ENCODE measurements around the gene PPT2.
A peak's percentile ranks its signal among the peaks of the same experiment; 100 is the strongest.

The PPT2 gene

DNA sequence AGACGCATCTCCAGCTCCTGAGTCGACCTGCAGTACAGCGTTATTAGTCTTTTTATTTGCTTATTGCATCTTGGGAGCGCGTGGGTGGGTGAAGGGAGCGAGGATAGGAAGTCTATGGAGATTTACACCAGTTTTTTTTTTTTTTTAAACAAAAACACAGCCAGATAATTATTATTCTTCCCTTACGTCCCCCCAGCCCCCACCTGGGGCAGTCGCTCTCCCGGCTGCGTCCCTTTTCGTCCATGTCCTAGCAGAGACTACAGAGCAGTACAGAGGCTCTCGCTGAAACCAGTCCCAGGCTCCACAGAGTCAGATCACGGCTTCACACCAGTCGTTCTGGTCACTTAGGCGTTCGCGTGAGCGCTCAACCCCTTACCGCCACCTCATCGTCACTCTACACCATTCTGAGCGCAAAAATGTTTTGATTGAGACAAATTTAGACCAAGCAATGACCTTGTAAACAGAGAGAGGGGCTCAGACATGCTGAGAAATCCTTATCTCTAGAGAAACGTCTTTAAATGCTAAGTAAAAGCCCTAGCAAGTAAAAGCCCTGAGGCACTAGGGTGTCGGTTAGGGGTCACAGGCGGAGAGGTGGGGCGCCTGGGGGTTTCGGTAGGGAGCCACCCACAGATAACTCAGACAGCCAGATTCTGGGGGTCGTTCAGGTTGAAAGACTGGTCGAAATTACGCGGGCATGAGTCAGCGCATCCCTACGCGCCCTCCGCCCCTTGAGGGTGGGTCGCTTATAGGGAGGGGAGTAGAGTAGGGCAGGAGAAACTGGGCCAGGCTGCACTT is 975 bp upstream of the PPT2 start:
- DNase-seq: no peak

DNA sequence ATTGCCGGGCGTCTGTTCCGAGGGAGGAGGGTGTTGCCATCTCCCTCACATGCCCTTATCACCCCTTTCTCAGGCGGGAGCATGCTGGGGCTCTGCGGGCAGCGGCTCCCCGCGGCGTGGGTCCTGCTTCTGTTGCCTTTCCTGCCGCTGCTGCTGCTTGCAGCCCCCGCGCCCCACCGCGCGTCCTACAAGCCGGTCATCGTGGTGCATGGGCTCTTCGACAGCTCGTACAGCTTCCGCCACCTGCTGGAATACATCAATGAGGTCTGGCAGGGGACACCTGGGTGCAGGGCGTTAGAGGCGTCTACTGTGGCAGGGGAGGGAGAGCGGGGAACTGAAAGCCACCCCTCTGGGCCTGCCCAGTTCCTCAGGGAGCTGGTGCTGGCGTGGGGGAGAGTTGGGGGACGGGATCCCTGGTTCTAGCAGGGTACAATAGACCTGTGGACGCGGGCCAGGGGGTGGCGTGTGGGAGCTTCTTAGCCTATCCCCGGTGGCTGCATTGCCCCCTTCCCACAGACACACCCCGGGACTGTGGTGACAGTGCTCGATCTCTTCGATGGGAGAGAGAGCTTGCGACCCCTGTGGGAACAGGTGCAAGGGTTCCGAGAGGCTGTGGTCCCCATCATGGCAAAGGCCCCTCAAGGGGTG is 697 bp downstream of the PPT2 start:
- peak; percentile 25 for DNase-seq

DNA sequence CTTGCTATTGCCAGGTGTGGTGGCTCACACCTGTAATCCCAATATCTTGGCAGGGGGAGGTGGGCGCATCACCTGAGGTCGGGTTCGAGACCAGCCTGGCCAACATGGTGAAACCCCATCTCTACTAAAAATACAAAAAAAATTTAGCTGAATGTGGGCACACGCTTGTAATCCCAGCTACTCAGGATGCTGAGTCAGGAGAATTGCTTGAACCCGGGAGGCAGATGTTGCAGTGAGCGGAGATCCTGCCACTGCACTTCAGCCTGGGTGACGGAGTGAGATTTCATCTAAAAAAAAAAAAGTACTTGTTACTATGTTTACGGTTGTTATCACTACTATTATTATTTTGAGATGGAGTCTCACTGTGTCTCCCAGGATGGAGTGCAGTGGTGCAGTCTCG is 3.0 kb downstream of the PPT2 start:
- no peak for DNase-seq

DNA sequence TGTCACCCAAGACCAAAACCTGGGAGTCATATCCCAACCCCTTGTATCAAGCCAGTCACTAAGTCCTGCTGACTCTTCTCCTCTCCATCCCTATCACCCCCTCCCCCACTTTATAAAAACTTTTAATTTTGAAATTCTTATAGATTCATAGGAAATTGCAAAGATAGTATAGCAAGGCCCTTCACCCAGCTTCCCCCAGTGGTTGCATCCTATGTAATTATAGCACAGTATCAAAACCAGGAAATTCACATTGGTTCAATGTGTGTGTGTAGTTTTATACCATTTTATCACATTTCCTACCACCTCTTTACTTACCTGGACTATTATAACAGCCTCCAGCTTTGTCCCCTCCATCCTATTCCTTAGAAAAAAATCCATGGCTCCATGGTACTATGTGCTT is 4.1 kb downstream of the PPT2 start:
- DNase-seq: no peak

DNA sequence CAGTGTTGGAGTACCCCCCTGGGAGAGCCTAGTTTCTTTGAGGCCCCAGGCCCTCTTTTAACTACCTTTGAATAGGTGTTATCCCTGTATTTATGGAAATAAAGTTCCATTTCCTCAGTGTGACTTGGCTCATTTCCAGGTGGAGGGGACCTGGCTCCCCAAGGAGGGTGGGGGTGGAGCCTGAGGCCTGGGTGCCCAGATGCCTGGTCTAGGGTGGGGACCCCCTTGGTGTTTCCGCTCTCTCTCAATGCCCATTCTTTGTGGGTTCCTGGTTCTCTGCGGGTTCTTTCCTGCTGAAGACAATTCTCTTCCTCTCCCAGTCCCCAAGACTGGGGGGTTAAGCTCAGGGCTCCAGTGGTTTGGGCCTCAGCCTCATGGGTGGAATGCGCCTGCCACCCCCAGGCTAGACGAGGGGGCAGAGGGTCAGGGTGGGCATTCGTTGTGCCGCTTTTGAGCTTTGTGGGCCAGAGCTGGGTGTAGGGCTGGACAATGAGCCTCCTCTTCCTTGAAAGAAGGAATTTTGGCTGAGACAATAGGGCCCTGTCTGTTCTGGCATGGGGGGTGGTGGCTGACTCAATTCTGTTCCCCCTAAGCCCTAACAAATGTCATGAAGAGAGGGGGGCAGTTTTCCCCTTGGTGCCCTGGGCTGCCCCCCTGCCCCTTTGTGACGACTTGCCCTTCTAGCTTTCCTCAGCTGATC is 9.8 kb downstream of the PPT2 start:
- DNase-seq: no peak

DNA sequence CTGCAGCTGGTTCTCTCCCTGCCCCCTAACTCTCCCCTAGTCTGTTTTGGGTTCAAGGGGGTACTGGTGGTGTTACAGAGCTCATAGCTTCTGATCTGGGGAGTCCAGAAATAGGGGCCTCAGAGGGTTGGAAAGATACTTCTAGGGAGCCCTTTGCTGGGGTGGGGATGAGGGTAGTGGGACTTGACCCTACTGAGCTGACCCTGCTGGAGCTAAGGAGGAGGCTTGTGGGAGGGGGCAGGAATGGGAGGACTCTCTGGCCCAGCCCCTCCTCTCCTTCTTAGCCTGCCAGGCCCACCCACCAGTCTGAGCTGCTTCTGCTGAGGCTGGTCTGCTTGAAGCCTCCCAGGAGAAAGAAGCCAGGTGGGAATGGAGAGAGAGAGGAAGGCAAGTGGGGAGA is 10.4 kb downstream of the PPT2 start, which contains the start of gene EGFL8:
Gene EGFL8 (plus strand): TSS at position 301 of the 400 bp plus-strand sequence. CDS start 1,571 bp downstream, outside the sequence.
- DNase-seq: no peak

DNA sequence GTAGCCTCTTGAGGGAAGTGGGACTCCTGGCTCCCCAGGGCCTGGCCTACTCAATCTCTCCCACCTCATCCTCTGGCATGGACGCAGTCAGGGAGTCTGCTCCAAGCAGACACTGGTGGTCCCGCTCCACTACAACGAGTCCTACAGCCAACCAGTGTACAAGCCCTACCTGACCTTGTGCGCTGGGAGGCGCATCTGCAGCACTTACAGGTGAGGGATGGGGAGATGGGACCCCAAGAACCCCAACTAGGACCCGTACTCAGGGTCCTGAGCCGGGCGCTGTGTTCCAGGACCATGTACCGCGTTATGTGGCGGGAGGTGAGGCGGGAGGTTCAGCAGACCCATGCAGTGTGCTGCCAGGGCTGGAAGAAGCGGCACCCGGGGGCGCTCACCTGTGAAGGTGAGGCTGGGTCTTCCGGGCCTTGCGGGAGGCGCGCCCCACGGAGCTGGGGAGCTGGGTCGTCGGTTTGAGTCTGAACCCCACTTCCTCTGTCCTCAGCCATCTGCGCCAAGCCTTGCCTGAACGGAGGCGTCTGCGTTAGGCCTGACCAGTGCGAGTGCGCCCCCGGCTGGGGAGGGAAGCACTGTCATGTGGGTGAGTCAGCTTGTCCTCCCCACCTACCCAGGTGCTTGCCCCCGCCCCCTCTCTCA is 12.6 kb downstream of the PPT2 start:
- DNase-seq: no peak

DNA sequence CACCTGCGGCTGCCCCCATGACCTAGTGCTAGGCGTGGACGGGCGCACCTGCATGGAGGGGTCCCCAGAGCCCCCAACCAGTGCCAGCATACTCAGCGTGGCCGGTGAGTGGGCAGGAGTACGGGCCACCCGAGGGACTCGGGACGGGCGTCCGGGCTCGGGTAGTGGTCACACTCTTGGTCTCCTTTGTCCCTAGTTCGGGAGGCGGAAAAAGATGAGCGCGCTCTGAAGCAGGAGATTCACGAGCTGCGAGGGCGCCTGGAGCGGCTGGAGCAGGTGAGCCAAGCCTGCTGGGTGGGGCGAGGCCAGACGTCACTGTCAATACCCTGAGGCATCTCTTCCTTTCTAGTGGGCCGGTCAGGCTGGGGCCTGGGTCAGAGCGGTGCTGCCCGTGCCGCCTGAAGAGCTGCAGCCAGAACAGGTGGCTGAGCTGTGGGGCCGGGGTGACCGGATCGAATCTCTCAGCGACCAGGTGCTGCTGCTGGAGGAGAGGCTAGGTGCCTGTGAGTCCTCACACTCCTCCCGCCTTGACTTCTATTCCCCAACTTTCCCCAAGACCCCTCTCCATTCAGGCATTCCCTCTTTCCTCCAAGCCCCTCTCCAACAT is 13.3 kb downstream of the PPT2 start:
- no peak for DNase-seq

DNA sequence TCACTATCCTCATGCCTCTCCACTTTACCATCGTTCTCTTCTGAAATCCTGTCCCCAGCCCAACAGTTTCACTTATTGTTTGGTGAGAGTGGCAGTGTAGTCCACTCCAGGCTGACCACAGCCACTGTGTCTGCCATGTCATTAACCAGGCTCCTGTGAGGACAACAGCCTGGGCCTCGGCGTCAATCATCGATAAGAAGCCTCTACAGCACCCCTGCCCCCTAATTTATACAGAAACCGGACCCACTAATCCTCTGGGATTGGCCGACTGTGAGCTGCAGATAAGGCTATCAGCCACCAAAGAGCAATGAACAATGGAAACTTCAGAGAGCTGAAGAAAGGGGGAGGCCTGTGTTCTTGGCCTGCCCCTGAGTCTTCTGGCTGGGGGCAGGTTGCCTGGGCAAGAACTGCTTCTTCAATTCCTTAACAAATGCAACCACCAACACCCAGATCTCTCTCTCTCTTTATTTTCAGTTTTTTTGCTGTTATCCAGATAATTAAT is 13.9 kb downstream of the PPT2 start:
- DNase-seq: no peak

DNA sequence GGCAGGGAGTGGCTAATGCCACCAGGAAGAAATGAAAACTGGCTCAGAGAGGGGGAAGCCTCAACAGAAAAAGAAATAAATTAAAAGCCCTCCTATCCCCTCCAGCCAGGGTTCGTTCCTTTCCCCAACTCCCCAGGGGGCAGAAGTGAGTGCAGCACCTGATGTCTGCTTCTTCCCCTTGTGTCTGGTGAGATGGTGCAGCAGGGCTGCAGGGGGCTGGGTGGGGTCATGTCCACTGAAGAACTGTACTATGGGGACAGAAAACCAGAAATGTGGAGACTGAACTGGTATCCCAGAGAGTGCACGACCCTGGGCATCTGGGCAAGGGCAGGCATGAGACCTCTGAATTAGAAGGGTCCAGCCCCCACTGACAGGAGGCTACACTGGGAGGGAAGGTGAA is 14.4 kb downstream of the PPT2 start:
- DNase-seq: no peak

DNA sequence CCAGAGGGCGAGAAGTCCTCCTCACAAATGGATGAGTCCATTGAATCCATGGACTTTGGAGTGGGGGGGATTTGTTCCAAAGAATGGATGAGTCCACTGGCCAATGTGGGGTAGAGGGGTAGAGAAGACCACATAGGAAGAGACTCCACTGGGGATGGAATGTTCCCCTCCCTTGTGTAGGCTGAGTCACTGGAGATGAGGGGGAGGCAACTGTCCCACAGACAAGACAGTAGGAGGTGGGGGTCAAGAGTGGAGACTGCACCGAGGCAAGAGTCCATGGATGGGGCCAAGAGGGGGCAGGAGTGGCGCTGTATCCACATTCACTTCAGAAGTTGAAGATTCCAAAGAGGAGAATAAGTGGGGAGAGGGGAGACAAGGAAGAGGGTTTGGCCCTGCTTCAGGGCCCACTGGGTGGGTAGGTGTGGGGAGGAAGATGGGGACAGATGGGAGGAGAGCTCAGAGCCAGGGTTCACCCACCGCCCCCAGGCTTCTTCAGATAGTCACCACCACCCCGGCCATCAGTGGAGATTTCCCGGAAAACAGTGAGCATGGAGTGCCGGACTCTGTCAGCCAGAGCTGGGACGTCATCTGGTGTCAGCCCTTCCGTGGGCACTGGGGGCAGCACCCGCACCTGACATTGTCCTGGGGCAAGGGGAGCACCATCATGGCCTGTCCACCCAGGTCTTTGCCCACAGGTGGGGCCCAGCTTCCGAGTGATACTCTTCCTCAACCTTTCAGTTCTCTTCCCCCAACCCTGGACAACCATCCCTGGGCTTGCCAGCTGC is 15.1 kb downstream of the PPT2 start:
- DNase-seq: no peak

DNA sequence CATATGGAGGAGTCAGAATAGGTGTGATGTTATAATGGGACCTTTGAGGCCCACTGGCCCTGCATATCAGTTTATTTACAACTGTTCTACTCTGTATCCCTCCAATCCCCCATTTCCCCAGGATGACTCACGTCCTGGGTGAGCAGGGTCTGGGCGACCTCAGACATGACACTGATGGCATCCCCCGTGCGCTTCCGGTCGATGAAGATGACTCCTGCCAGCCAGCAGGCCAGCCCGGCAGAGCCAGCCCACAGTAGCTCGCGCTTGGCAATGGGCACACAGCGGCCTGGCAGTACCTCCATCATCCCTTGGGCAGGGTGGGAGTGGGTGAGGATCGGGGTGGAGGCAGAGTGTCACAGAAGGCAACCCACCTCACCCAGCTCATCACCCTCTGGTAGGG is 16.4 kb downstream of the PPT2 start:
- no peak for DNase-seq

DNA sequence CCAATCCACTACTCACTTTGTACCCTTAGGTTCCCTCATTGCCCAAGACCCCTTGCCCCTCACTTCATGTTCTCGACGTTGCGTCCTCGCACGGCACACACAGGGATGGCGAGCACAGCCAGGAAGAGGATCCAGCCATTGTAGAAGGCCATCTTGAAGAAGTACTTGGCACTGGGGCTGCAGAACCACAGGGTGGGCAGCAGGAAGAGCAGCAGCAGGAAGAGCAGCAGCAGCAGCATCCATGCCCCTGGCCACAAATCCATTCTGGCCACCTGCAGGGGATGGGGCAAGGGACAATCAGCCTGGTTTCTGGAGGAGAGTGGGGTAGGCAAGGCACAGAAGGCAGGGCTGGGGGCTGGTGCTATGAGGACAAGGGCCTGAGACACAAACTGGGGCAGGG is 17.3 kb downstream of the PPT2 start:
- no peak for DNase-seq

DNA sequence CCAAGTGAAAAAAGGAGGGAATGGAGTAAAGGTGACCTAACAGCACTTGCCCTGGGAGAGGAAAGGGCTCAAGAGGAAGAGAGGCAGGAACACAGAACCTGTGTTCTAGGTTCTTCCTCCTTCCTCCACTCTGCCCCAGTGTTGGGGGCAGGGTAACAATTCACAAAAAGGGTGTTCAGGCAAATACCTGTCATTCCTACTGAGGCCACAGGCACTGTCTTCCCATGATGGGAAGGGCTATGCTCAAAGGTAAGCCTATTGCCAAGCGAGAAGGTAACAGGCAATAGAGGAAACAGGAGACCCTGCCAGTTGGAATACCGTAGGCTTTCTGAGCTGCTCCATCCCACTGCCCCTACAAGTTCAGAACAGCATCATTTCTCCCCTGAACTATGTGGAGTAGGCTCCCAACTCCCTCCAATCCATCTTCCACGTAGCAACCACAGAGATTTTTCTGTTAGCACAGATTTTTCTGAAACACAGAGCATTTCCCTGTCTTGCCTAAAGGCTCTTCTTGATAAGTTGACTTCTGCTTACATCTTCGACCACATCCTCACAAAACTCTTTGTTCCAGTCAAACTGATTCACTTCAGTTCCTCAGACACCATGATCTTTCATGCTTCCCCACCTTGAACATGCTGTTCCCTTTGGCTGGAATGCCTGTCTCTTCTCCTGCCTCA is 19.2 kb downstream of the PPT2 start:
- no peak for DNase-seq

DNA sequence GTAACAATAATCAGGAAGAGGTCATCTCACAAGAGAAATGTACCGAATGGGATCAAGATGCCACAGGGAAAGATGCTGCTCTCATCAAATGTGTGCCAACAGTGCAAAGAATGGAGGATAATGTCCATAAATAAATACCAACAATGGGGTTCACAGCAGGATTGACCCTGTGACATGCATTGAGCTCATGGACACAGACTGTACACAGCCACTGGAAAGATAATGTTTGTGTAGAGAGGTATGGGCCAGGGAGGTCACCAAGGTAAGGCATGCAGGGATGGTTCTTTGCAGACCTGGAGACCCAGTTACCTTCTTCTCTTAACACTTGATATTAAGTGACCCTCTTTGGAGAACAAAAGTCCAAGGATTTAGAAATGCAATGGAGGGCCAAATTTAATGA is 20.5 kb downstream of the PPT2 start:
- no peak for DNase-seq

DNA sequence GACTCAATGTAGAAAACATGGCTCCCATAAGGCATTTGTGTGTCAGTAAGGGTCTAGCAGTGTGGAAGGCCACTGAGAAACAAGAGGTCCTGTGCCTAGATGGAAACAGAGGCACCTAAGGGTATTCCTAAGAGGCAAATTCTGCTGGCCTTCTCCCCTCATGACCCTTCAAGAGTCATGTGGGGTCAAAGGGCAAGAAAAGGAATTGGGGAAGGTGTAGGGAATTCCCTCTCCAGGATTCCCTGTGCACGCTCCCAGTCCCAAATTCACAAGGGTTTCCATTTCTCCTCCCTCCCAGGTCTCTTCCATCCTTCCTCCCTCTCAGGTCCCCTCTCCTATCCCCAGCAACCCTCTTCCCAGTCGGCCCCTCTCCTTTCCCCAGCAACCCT is 21.4 kb downstream of the PPT2 start:
- no peak for DNase-seq

DNA sequence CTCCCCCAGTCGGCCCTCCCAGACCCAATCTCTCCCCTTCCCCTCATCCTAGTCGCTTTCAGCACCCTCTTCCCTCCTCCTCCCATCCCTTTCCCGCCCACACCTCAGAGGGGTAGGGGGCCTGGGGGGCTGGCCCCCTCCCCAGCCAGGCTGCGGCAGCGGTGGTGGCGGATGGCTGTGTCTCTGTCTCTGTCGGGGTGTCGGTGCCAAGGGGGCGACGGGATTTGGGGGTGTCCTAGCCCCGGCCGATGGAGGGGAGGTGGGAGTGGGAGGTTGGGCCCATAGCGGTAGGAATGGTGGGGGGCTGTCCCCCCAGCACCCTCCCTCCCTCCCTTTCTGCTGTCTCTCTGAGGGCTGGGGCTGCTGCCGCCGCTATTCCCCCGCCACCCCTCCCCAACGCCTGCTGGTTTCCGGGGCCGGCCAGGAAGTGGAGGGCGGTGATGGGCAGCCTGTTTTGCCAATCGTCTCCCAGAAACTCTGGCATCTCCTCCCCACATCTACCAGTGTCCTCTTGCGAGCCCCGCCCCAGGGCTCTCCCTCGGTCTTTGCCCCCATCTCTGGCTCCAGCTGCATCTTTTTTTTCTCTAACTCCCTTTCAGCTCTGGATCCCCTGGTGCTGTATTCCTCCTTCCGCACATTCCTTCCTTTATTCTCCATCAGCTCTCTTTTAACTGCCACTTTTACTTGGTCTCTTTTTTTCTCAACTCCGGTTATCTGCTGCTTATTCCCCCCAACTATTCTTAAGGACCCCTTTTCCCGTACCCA is 22.0 kb downstream of the PPT2 start, which contains the start of gene AGPAT1:
Gene AGPAT1 (minus strand): TSS at position 374 of the 765 bp plus-strand sequence. CDS start 4,588 bp downstream, outside the sequence.
- DNase-seq: peak; percentile 86

DNA sequence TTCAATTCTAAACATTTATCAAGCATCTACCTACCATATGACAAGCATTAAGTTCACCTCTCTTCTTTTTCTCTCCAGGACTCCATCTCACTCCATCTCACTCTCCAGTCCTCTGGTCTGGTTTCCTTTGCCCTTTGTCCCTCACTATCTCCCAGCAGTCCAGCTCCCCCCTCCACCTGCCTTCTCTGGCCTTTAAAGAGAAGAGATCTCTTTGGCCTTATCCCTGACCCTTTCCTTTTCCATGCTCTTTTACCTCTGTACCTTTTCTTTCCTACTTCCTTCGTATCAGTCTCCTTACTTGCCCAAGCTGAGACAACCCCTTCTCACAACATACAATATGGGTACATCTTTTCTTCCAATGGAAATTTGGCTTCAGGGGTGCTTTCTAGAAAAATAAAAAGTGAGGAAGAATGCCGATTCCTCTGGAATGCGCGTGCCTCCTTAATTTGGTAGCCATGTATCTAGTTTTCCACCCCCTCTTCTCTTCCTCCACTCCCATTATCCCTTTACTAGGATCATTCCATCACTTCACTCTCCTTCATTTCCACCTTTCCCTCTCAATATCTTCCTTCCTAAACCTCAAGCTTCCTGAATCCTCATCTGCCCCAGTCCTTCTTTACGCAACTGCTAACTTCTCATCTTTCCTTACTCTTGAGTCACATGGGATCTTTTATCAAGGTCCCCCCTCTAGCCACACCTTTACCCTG is 22.7 kb downstream of the PPT2 start:
- DNase-seq: no peak

DNA sequence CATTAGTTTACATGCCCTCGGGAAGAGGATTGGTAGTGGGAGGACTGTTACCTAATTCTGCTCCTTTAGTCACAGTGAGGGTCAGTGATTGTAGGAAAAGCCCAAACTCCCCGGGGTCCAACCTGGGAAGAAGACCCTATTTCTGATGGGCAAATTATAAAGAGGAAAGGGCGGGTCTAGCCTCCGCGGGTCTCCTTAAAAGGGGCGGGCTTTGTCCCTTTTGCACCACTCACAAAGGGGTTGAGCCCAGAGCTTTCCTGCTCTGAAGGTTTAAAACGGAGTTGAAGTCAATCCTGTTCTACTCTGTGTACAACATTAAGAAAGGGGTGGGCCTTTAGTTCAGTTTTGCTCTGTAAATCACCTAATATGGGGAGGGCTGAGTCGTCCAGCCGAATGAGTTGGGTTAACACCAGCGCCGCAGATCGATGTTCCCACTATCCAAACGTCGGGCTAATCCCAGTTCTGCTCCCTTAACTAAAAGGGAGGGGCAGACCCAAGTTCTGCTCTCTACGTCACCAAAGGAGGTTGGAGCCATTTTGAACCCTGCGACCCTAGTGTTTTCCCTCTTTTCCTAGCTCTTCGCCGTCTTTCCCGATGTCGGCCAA is 23.3 kb downstream of the PPT2 start:
- peak; percentile 76 for DNase-seq

All from NCI-H1694 (cell line).